GM12878 (cell line): ENCODE data around the gene CFAP91. TPM values are rescaled to one million over a fixed set of nuclear protein-coding genes. Genes with fewer than 3 reads are reported as not detected.

Experiments
- ATAC-seq: fragments of 200-7000 bp; cut with Tn5 transposase; 3 replicates; pipeline ENCODE4 v1.9.1; 2020; ENCODE audit warnings: mild to moderate bottlenecking, moderate library complexity
- BruUV-seq: library from RNA; stranded (reverse); fragments of 400-500 nt; replicated peaks from 2 replicates; lab custom pipeline; 2021; lab: Mats Ljungman, UMichigan
- CTCF ChIA-PET: fragments of 300-600 bp; sonication (Branson Sonifier 250); formaldehyde crosslinking; extraction: SDS; loops from one replicate; lab custom pipeline; 2021; ENCODE audit warnings: inconsistent platforms; lab: Yijun Ruan, JAX
- POLR2A ChIA-PET: fragments of 350-600 bp; formaldehyde crosslinking; extraction: SDS; loops from one replicate; lab custom pipeline; 2021; ENCODE audit warnings: inconsistent platforms; lab: Charles Lee
- RAD21 ChIA-PET: fragments of 300-600 bp; sonication (Branson Sonifier 250); formaldehyde crosslinking; loops from one replicate; lab custom pipeline; 2023; ENCODE audit warnings: antibody characterized with exemption; ENCODE audit not compliant: unreplicated experiment; lab: Charles Lee
- SMC1A ChIA-PET: fragments of 300-600 bp; sonication (Branson Sonifier 250); formaldehyde crosslinking; loops from one replicate; lab custom pipeline; 2023; ENCODE audit not compliant: unreplicated experiment, uncharacterized antibody; lab: Charles Lee
- DNase-seq: peaks from one replicate; pipeline ENCODE4 v3.0.0-alpha.2; 2011; ENCODE audit warnings: low read depth, low spot score
- FAIRE-seq: peaks from 3 replicates; lab custom pipeline; 2011; peaks lifted over from hg19 to GRCh38; lab: Jason Lieb, UNC
- H2AFZ ChIP-seq: 2 replicates; pipeline ENCODE4 v1.6.0; 2011; ENCODE audit warnings: low read depth, low read length, control low read depth; ENCODE audit not compliant: control insufficient read depth
- H3K27ac ChIP-seq: 2 replicates; pipeline ENCODE4 v1.5.1; 2011; ENCODE audit warnings: control low read depth; ENCODE audit not compliant: control insufficient read depth, insufficient read depth
- H3K27me3 ChIP-seq, 2 experiments: replicated peaks in 1 of 2; 2 replicates each; pipeline versions ENCODE4 v1.6.0 to v1.6.1; 2011; ENCODE audit warnings: low read length in 1 of 2; ENCODE audit not compliant: control insufficient read depth in 2 of 2, insufficient read depth in 2 of 2
- H3K36me3 ChIP-seq, 2 experiments: 2 replicates each; pipeline ENCODE4 v1.5.1; 2011; ENCODE audit warnings: low read length in 1 of 2; ENCODE audit not compliant: control insufficient read depth in 2 of 2, insufficient read depth in 2 of 2
- H3K4me1 ChIP-seq: 2 replicates; pipeline ENCODE4 v1.6.1; 2011; ENCODE audit warnings: mild to moderate bottlenecking, low read length, moderate library complexity, mixed read lengths; ENCODE audit not compliant: control insufficient read depth, insufficient read depth
- H3K4me2 ChIP-seq: 2 replicates; pipeline ENCODE4 v1.6.0; 2011; ENCODE audit warnings: control low read depth; ENCODE audit not compliant: control insufficient read depth, insufficient read depth
- H3K4me3 ChIP-seq: fragments of 200-600 bp; sonication (generic); 2 replicates; pipeline ENCODE4 v1.5.1; 2016
- H3K79me2 ChIP-seq: 2 replicates; pipeline ENCODE4 v1.6.0; 2011; ENCODE audit warnings: low read length; ENCODE audit not compliant: control insufficient read depth, insufficient read depth
- H3K9ac ChIP-seq: 2 replicates; pipeline ENCODE4 v1.8.0; 2011; ENCODE audit warnings: low read length, control low read depth, mixed read lengths; ENCODE audit not compliant: control insufficient read depth, insufficient read depth
- H3K9me3 ChIP-seq: replicated peaks from 3 replicates; pipeline ENCODE4 v1.5.1; 2011; ENCODE audit warnings: mild to moderate bottlenecking, low read length; ENCODE audit not compliant: control insufficient read depth, insufficient read depth
- H4K20me1 ChIP-seq: 2 replicates; pipeline ENCODE4 v1.6.0; 2011; ENCODE audit not compliant: control insufficient read depth, insufficient read depth
- FOXK2 ChIP-seq: fragments of 450-650 bp; IDR thresholded peaks from 2 replicates; pipeline ENCODE4 v1.6.1; 2017; ENCODE audit warnings: mild to moderate bottlenecking, moderate library complexity
- FOXM1 ChIP-seq: IDR thresholded peaks from 2 replicates; pipeline ENCODE4 v1.6.1; 2012; ENCODE audit warnings: low read depth, mild to moderate bottlenecking, inconsistent platforms, low read length, moderate library complexity
- HDAC2 ChIP-seq: fragments of 200-600 bp; sonication (generic); IDR thresholded peaks from 2 replicates; pipeline ENCODE4 v1.6.1; 2017
- MTA3 ChIP-seq: IDR thresholded peaks from 2 replicates; pipeline ENCODE4 v1.6.1; 2012; ENCODE audit warnings: low read length, inconsistent platforms, borderline replicate concordance
- POLR2AphosphoS5 ChIP-seq: IDR thresholded peaks from 2 replicates; pipeline ENCODE4 v1.6.1; 2011; ENCODE audit warnings: mild to moderate bottlenecking, low read length, inconsistent platforms
- SIX5 ChIP-seq: IDR thresholded peaks from 2 replicates; pipeline ENCODE4 v1.6.1; 2011; ENCODE audit warnings: mild to moderate bottlenecking, low read depth, low read length, moderate library complexity; ENCODE audit not compliant: severe bottlenecking
- TAF1 ChIP-seq: IDR thresholded peaks from 2 replicates; pipeline ENCODE4 v1.6.1; 2011; ENCODE audit warnings: mild to moderate bottlenecking, low read depth, low read length, borderline replicate concordance
- WGBS: methylation state at CpG from one replicate; pipeline ENCODE4 v1.1.6; 2016; ENCODE audit warnings: low lambda C conversion rate; ENCODE audit not compliant: insufficient replicate concordance, insufficient coverage; ENCODE audit errors: missing lambda C conversion rate; 5-methylcytosine and 5-hydroxymethylcytosine counted together
- in situ Hi-C: fragments of 300-500 bp; cut with MboI; formaldehyde crosslinking; loops from 9 replicates; pipeline ENCODE4 v1.14.3; 2018; ENCODE audit warnings: mixed read lengths
- intact Hi-C: fragments of 100-400 bp; cut with micrococcal nuclease; formaldehyde crosslinking; loops from one replicate; pipeline ENCODE4 v1.14.2; 2022; ENCODE audit not compliant: unreplicated experiment
- polyA plus RNA-seq, 11 experiments: library from polyadenylated mRNA; depleted of rRNA in 4 of 11; unstranded in 6 of 11; stranded (reverse) in 5 of 11; fragments of >200 nt; fragmentation: Nextera tagmentation in 4 of 11; fragmentation: Illumina TruSeq in 1 of 11; extraction: Ambion mirVana in 4 of 11; extraction: Trizol in 1 of 11; gene quantifications; 1 replicate in 1 of 11; 2 replicates in 10 of 11; pipeline versions ENCODE4 v1.2.1 to v1.2.3, GENCODE V29; 2011 to 2016; ENCODE audit warnings: inconsistent platforms in 2 of 11, missing spikeins in 2 of 11, low read depth in 1 of 11
- total RNA-seq, 4 experiments: library from RNA; depleted of rRNA in 3 of 4; stranded (reverse); fragments of >200 nt in 3 of 4; fragmentation: Illumina TruSeq in 1 of 4; extraction: Trizol in 1 of 4; gene quantifications; 2 replicates each; pipeline versions ENCODE4 v1.2.1 to v1.2.3, GENCODE V29; 2013 to 2021
- TF ChIP-seq, protein P1 (sequence below): fragments of 450-650 bp; IDR thresholded peaks from 2 replicates; pipeline ENCODE4 v1.6.1; 2017; ENCODE audit warnings: mild to moderate bottlenecking, moderate library complexity
- TF ChIP-seq, protein P2 (sequence below): fragments of 450-650 bp; IDR thresholded peaks from 2 replicates; pipeline ENCODE4 v1.6.1; 2014; ENCODE audit warnings: mild to moderate bottlenecking
- TF ChIP-seq, protein P3 (sequence below): IDR thresholded peaks from 2 replicates; pipeline ENCODE4 v1.6.1; 2012; ENCODE audit warnings: low read depth, low read length, improper control_type of control experiment

Gene CFAP91
- total and polyA plus RNA-seq, 10 of the 15 experiments (the other 5 are each of a cell fraction or from before 2014, with no cell fraction given): 0.03 to 2.2 (median 0.92) TPM

DNA sequence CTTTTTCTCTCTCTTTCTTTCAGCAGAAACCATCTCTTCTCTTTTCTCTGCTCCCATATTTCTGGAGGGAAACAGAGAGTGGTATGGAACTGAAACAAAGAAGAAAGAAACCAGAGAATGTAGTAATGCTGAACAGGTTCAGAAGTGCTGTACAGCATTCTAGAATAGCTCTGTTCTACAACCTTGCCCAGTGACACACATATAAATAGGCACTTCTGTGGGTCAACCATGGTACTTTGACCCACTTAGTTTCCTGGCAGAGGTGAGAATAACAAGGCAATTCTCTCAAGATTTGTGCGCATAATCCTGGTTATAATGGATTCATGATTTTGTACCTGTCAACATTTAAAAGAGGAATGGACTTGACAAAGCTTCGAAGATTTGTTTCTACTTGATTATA is 12.3 kb downstream of the CFAP91 start:
- RAD21 ChIA-PET: no interaction called here
- Histone ChIP-seq H3K9ac (no peak overlapping the region), H3K4me3 (no peak overlapping the region), H2AFZ (no peak overlapping the region), H4K20me1 (no peaks in the 10 kb centered on the region), H3K4me1 (no peaks in the 10 kb centered on the region), H3K27ac (no peak overlapping the region), H3K4me2 (no peak overlapping the region), H3K79me2 (no peaks in the 10 kb centered on the region), H3K27me3 (no peaks in the 10 kb centered on the region), H3K9me3 (no peaks in the 10 kb centered on the region), H3K36me3 (no peaks in the 10 kb centered on the region)
- no TSS peak for BruUV-seq
- in situ Hi-C loops: no loop called here
- SMC1A ChIA-PET: interaction anchor here (0.9 to 1.4 kb wide), 2 partner anchors 8 to 50 kb away, joined by 3 read pairs; no protein-coding TSS in a partner anchor
- intact Hi-C loops: no loop called here
- POLR2A ChIA-PET: no interaction called here
- ATAC-seq (no peak), FAIRE-seq (peak; percentile 47), DNase-seq (no peak)
- TF ChIP-seq TAF1 (no peak), FOXK2 (no peak), FOXM1 (no peak), HDAC2 (no peak), POLR2AphosphoS5 (no peak), SIX5 (no peak), MTA3 (no peak)
- TF ChIP-seq, protein P1, sequence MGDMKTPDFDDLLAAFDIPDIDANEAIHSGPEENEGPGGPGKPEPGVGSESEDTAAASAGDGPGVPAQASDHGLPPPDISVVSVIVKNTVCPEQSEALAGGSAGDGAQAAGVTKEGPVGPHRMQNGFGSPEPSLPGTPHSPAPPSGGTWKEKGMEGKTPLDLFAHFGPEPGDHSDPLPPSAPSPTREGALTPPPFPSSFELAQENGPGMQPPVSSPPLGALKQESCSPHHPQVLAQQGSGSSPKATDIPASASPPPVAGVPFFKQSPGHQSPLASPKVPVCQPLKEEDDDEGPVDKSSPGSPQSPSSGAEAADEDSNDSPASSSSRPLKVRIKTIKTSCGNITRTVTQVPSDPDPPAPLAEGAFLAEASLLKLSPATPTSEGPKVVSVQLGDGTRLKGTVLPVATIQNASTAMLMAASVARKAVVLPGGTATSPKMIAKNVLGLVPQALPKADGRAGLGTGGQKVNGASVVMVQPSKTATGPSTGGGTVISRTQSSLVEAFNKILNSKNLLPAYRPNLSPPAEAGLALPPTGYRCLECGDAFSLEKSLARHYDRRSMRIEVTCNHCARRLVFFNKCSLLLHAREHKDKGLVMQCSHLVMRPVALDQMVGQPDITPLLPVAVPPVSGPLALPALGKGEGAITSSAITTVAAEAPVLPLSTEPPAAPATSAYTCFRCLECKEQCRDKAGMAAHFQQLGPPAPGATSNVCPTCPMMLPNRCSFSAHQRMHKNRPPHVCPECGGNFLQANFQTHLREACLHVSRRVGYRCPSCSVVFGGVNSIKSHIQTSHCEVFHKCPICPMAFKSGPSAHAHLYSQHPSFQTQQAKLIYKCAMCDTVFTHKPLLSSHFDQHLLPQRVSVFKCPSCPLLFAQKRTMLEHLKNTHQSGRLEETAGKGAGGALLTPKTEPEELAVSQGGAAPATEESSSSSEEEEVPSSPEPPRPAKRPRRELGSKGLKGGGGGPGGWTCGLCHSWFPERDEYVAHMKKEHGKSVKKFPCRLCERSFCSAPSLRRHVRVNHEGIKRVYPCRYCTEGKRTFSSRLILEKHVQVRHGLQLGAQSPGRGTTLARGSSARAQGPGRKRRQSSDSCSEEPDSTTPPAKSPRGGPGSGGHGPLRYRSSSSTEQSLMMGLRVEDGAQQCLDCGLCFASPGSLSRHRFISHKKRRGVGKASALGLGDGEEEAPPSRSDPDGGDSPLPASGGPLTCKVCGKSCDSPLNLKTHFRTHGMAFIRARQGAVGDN: no peak
- TF ChIP-seq, protein P2, sequence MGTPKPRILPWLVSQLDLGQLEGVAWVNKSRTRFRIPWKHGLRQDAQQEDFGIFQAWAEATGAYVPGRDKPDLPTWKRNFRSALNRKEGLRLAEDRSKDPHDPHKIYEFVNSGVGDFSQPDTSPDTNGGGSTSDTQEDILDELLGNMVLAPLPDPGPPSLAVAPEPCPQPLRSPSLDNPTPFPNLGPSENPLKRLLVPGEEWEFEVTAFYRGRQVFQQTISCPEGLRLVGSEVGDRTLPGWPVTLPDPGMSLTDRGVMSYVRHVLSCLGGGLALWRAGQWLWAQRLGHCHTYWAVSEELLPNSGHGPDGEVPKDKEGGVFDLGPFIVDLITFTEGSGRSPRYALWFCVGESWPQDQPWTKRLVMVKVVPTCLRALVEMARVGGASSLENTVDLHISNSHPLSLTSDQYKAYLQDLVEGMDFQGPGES: no peak
- TF ChIP-seq, protein P3, sequence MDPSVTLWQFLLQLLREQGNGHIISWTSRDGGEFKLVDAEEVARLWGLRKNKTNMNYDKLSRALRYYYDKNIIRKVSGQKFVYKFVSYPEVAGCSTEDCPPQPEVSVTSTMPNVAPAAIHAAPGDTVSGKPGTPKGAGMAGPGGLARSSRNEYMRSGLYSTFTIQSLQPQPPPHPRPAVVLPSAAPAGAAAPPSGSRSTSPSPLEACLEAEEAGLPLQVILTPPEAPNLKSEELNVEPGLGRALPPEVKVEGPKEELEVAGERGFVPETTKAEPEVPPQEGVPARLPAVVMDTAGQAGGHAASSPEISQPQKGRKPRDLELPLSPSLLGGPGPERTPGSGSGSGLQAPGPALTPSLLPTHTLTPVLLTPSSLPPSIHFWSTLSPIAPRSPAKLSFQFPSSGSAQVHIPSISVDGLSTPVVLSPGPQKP: no peak
- WGBS: 100% methylated on average over 2 of the region's 2 CpGs
- CTCF ChIA-PET: interaction anchor here (0.7 to 1.2 kb wide), 5 partner anchors 11 to 356 kb away, joined by 3 read pairs; no protein-coding TSS in a partner anchor
